Measurements from ENCODE around the gene GEN1.

The GEN1 gene

DNA sequence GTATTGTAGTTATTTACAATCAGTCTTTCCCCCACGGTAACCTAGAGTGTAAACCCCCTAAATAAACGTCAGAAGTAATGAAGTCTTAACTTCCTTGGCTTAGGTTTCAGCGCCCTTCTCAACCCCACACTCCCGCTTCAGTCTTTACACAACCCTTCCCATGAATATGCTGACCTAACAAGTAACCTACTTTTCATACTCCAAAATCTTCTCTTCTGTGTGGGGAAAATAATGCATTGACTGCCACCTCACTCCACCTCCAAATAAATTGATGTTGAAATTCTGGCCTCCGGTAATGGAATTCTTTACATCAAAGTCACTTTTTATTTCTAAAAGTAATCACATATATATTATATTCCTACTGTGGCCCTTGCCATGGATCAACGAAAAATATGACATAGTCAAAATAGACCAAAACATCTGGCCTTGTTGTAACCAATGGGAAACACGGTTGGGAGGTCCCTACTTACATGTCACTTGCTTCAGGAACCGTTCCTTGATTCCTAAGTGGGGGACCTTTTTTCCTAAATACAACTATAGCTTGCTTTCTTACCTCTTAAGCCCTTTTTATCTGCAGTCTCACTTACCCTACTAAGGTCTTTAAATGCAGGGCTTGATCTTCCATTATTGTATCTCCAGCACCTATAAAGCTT is 961 bp downstream of the GEN1 start:
- no peak for DNase-seq

- DNase-seq = no peak
Measured at GRCh38 chr2:17756668-17757067, 2.7 kb downstream of the GEN1 start.

GRCh38 chr2:17757321-17757720 is 3.4 kb downstream of the GEN1 start:
- DNase-seq = no peak

- no peak for DNase-seq
Measured at GRCh38 chr2:17758118-17758517, 4.2 kb downstream of the GEN1 start.

DNA sequence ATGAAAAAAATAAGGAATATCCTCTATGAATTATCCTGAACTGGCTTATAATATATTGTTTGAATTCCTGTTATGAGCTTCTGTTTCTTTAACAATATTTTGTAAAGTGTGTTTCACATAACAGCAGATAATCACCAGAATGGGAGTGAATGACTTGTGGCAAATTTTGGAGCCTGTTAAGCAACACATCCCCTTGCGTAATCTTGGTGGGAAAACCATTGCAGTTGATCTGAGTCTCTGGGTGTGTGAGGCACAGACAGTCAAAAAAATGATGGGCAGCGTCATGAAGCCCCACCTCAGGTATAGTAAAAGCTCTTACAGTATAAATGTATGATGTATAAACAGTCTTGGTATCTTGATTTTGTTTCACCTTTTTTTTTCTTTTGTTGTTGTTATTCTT is 5.9 kb downstream of the GEN1 start:
- DNase-seq = no peak

GRCh38 chr2:17762451-17762850 is 8.5 kb downstream of the GEN1 start:
- DNase-seq = no peak

DNA sequence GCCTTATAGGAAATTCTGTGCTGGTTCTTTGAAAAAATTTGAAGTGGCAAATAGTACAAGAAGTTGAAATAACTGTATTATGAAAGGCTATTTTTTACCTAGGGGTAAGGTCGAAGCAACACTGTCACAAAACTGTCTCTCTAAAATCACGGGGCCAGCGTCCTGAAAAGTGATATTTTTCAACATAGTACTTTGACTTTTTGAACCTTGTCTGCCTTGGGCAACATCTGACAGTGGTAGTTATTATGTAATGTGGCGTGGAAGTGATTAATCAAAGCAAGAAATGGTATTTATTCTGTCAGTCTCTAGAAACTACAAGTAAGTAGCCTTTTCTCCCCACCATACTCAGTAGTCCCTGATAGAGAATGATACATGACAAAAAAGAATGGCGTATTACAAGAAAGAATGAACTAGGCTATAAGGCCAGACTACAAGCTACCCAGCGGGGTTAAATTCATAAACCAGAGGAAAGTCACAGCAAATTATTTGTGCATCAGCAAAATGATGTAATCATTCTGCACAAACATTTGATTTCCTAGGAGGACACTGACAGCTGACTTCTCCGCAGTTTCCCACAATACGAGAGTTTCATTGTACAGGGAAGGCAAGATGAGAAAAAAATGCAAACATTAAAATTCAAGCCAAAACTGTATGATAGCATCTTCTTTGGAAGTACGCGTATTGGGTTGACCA is 9.8 kb downstream of the GEN1 start:
- no peak for DNase-seq

DNA sequence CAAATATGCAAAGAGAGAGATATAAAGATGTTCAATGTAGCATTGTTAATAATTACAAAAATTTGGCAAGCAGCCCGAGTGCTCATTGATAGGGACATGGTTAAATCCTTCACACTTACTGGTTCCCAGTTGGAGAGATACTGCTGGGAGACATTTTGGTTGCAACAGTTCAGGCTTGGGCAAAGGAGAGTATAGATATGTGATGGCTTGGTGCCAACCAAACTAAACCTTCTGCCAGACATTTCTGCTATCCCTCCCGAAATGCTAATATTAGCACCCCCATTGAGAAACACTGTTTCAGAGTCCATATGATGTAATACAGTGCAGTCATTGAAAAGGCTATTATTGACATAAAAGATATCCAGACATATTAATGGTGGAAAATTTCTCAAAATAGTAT is 11.5 kb downstream of the GEN1 start:
- no peak for DNase-seq

DNA sequence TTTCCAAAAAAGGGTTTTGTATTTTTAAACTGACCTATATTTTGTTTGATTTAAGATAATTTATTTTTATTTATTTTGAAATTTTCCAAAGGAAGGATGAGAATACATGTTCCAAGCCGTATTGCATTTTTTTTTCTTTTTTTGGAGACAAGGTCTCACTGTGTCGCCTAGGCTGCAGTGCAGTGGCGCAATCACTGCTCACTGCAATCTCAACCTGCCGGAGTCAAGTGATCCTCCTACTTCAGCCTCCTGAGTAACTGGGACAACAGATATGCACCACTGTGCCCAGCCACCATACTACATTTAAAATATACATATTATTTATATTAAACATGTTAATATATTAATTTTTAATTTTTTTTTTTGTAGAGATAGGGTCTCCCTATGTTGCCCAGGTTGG is 15.0 kb downstream of the GEN1 start:
- no peak for DNase-seq

DNA sequence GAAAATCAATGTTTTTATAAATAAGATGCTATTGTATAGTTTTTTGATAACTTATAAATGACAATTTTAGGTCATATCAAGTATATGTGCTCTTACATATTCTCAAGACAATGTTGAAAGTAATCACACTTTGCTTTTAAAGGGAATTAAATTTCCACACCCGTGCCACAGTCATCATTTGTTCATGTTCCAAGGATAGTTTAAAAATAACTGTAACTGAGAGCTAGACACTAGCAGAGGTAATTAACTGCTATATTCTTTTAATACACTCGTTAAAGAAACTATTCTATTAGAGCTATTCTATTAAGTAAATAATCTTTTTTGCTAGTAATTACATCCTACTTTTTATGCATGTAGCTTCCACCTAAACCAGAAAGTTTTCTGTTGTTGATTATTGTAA is 18.0 kb downstream of the GEN1 start:
- no peak for DNase-seq

GRCh38 chr2:17772532-17772931 is 18.6 kb downstream of the GEN1 start:
- no peak for DNase-seq

DNA sequence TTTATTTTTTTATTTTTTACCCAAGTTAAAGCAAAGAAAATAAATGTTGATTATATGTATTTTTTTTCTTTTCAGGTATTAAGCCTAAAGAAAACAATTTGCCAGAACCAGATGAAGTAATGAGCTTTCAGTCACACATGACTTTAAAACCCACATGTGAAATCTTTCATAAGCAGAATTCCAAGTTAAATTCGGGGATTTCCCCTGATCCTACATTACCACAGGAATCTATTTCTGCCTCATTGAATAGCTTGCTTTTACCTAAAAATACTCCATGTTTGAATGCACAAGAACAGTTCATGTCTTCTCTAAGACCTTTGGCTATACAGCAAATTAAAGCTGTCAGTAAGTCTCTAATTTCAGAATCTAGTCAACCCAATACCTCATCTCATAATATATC is 26.6 kb downstream of the GEN1 start:
- no peak for DNase-seq

- DNase-seq = no peak
Measured at GRCh38 chr2:17781482-17781881, 27.5 kb downstream of the GEN1 start.

- DNase-seq = no peak
Measured at GRCh38 chr2:17786727-17787126, 32.8 kb downstream of the GEN1 start.

GRCh38 chr2:17788773-17789172 is 34.8 kb downstream of the GEN1 start:
- no peak for DNase-seq

DNA sequence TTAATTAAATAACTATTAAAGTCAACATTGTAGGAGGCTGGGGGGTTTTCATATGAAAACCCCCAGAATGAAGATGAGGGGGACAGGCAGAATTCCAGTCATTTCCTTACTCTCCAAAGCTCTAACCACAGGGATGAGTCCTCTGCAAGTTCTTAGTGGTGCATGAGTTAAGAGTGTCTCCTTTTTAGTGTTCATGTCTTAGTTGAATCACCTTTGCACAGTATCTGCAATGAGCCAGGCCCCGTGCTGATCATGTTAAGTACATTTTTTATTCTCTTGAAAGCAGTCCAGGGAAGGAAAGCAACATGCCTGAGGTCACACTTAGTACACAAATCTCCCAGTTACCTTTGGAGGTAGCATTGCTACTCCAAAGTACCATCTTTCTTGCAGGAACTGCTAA is 36.6 kb downstream of the GEN1 start:
- no peak for DNase-seq

- DNase-seq = peak in 1 of 2 donors; percentile 89
Measured at GRCh38 chr2:17791121-17791816, 37.3 kb downstream of the GEN1 start.

DNA sequence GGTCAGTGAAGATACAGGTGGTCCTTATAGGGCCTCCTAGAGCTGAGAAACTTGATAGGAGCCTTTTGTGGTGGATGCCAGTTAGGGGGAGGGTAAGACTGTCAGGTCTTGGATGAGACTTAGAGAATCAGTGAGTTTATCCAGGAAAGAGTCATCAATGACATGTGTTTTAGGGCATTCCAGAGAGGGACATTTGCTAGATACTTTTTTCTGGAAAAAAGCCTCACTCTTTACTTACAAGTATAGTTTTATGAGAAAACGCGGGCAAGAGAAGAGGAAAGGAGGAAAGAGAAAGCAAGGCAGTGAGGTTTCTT is 37.8 kb downstream of the GEN1 start:
- no peak for DNase-seq

DNA sequence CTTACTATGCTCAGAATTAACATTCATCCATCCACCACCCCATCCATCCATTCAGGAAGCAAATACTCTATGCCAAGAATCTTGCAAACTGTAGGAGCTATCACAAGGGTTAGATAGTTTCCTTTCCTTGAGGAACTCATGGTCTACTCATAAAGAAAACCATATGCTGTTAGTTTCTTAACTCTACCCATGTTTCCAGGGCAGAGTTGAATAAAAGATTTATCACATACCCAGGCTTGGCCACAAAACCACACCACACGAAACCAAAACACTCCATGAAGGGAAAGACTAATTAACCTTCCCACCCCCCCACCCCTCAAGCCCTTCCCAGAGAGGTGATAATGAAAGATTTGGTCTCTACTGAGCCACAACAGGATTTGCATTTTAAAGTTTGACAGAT is 38.6 kb downstream of the GEN1 start:
- no peak for DNase-seq

- DNase-seq = no peak
Measured at GRCh38 chr2:17793296-17793695, 39.4 kb downstream of the GEN1 start.

DNA sequence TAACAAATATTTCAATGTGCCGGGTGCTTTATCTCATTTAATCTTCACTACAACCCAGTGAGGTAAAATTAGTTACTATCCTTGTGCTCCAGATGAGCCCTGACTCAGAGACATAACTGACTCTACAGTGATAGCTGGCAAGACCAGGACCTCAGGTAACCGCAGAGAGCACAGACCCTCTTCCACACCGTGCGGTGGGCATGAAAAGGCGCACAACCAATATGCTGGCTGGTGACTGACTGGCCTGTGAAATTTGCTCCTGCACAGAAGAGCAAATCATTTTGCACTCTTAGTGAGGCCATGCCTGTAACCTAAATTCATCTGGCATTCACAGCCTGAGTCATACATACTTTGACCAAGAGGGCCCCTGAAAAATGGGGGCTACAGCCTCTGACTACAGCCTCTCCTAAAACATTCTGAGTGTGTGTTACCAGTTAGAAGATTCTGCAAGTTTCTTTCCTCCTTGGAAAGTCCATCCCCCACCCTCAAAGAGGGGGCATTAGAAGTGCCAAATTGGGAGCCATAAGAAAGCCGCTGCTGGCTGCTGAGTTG is 39.9 kb downstream of the GEN1 start:
- no peak for DNase-seq

GRCh38 chr2:17795309-17795708 is 41.4 kb downstream of the GEN1 start:
- DNase-seq = no peak

DNA sequence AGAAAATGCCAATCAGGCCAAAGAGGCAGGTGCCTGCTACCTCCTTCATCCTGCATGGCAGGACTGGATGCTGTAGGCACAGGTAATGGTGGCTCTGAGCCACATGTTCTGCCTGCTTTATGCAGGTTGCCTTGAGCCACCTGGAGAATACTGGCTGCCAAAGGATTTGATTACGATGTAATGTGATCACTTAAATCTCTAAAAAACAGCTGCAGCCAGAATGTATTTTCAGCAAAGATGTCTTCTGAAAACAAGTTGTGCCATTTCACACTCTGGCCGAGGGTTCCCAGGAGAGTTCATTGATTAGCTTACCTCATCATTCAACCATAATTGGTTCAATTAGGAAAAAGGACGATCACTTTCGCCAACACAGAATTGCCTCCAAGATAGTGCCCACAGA is 44.4 kb downstream of the GEN1 start:
- DNase-seq = no peak
